ENCODE results near the gene TBX20. TPM values are rescaled to one million over a fixed set of nuclear protein-coding genes. Genes with fewer than 3 reads are reported as not detected.

The TBX20 gene
- total and polyA plus RNA-seq, 4 donors, result 0.21 to 0.89 (median 0.59) TPM

GRCh38 chr7:35272246-35272645 lies 18.3 kb upstream of the TBX20 start:
- H3K27ac ChIP-seq (ENCODE audit: low read depth in 1 of 2, low read length in 2 of 2), result no peak overlapping the region
- TF ChIP-seq SP1 (IDR thresholded peaks at IDR 0.05) (no peak), GABPA (IDR thresholded peaks at IDR 0.05 in 1 of 2, conservative IDR thresholded peaks at IDR 0.05 in 1 of 2) (no peak), JUND (IDR thresholded peaks at IDR 0.05) (no peak), FOXA1 (IDR thresholded peaks at IDR 0.05) (no peak), NR2F2 (IDR thresholded peaks at IDR 0.05) (no peak), EGR1 (IDR thresholded peaks at IDR 0.05; ENCODE audit: low read depth in 2 of 2) (no peak), FOXA2 (IDR thresholded peaks at IDR 0.05) (no peak), RXRA (IDR thresholded peaks at IDR 0.05) (no peak), HNF4A (conservative IDR thresholded peaks at IDR 0.05) (no peak), ATF3 (IDR thresholded peaks at IDR 0.05) (no peak), MAX (IDR thresholded peaks at IDR 0.05) (no peak), HNF4G (IDR thresholded peaks at IDR 0.05) (no peak), REST (IDR thresholded peaks at IDR 0.05) (no peak)
- no peak overlapping the region for H3K9ac ChIP-seq (ENCODE audit: low read depth in 1 of 2, low read length in 2 of 2)
- no peaks in the 10 kb centered on the region for H3K36me3 ChIP-seq (ENCODE audit: control insufficient read depth in 4 of 4, insufficient read depth in 3 of 4, low read depth in 1 of 4, low read length in 3 of 4)
- H3K27me3 ChIP-seq (ENCODE audit: control insufficient read depth in 4 of 4, insufficient read depth in 4 of 4, low read length in 3 of 4), result peaks cover 0 to 5% (median 2%) of the 10 kb centered on the region in 4 donors
- WGBS, result 80% methylated on average over 1 of the region's 1 CpG
- no peak for DNase-seq (ENCODE audit: low spot score)
- no peaks in the 10 kb centered on the region for H3K9me3 ChIP-seq (ENCODE audit: control insufficient read depth in 4 of 4, low read length in 3 of 4)
- no peaks in the 10 kb centered on the region for H3K4me1 ChIP-seq (ENCODE audit: control insufficient read depth in 4 of 4, insufficient read depth in 4 of 4, low read length in 3 of 4)
- H3K4me3 ChIP-seq (ENCODE audit: low read depth in 1 of 3, low read length in 3 of 3), result no peak overlapping the region

- no peak overlapping the region for H3K4me3 ChIP-seq (ENCODE audit: low read depth in 1 of 3, low read length in 3 of 3)
- no peak for TF ChIP-seq GABPA (IDR thresholded peaks at IDR 0.05 in 1 of 2, conservative IDR thresholded peaks at IDR 0.05 in 1 of 2)
- TF ChIP-seq SP1 (IDR thresholded peaks at IDR 0.05), result no peak
- TF ChIP-seq HNF4A (conservative IDR thresholded peaks at IDR 0.05), result no peak
- no peaks in the 10 kb centered on the region for H3K9me3 ChIP-seq (ENCODE audit: control insufficient read depth in 4 of 4, low read length in 3 of 4)
- WGBS, result 51% methylated on average over 5 of the region's 5 CpGs
- no peak overlapping the region for H3K27ac ChIP-seq (ENCODE audit: low read depth in 1 of 2, low read length in 2 of 2)
- H3K9ac ChIP-seq (ENCODE audit: low read depth in 1 of 2, low read length in 2 of 2), result no peak overlapping the region
- no peaks in the 10 kb centered on the region for H3K4me1 ChIP-seq (ENCODE audit: control insufficient read depth in 4 of 4, insufficient read depth in 4 of 4, low read length in 3 of 4)
- H3K27me3 ChIP-seq (ENCODE audit: control insufficient read depth in 4 of 4, insufficient read depth in 4 of 4, low read length in 3 of 4), result peaks cover 0 to 5% (median 2%) of the 10 kb centered on the region in 4 donors
- DNase-seq (ENCODE audit: low spot score), result no peak
- H3K36me3 ChIP-seq (ENCODE audit: control insufficient read depth in 4 of 4, insufficient read depth in 3 of 4, low read depth in 1 of 4, low read length in 3 of 4), result no peaks in the 10 kb centered on the region
These were observed 15.1 kb upstream of the TBX20 start for GRCh38 chr7:35268953-35269352.

GRCh38 chr7:35267411-35267810 lies 13.5 kb upstream of the TBX20 start:
- DNase-seq (ENCODE audit: low spot score), result no peak
- Histone ChIP-seq H3K36me3 (ENCODE audit: control insufficient read depth in 4 of 4, insufficient read depth in 3 of 4, low read depth in 1 of 4, low read length in 3 of 4) (no peaks in the 10 kb centered on the region), H3K9me3 (ENCODE audit: control insufficient read depth in 4 of 4, low read length in 3 of 4) (no peaks in the 10 kb centered on the region), H3K27ac (ENCODE audit: low read depth in 1 of 2, low read length in 2 of 2) (no peak overlapping the region), H3K9ac (ENCODE audit: low read depth in 1 of 2, low read length in 2 of 2) (no peak overlapping the region), H3K4me1 (ENCODE audit: control insufficient read depth in 4 of 4, insufficient read depth in 4 of 4, low read length in 3 of 4) (no peaks in the 10 kb centered on the region), H3K4me3 (ENCODE audit: low read depth in 1 of 3, low read length in 3 of 3) (no peak overlapping the region), H3K27me3 (ENCODE audit: control insufficient read depth in 4 of 4, insufficient read depth in 4 of 4, low read length in 3 of 4) (peaks cover 0 to 14% (median 2%) of the 10 kb centered on the region in 4 donors)
- TF ChIP-seq ATF3 (IDR thresholded peaks at IDR 0.05), result no peak
- no peak for TF ChIP-seq FOXA1 (IDR thresholded peaks at IDR 0.05)
- no peak for TF ChIP-seq ZBTB33 (IDR thresholded peaks at IDR 0.05)
- TF ChIP-seq JUND (IDR thresholded peaks at IDR 0.05), result no peak
- no peak for TF ChIP-seq RXRA (IDR thresholded peaks at IDR 0.05)
- TF ChIP-seq REST (IDR thresholded peaks at IDR 0.05), result no peak
- TF ChIP-seq YY1 (IDR thresholded peaks at IDR 0.05), result no peak
- no peak for TF ChIP-seq HNF4A (conservative IDR thresholded peaks at IDR 0.05)
- no peak for TF ChIP-seq MAX (IDR thresholded peaks at IDR 0.05)
- no peak for TF ChIP-seq GABPA (IDR thresholded peaks at IDR 0.05 in 1 of 2, conservative IDR thresholded peaks at IDR 0.05 in 1 of 2)

Measured in liver (tissue), 9 donors.